Measurements from ENCODE around the gene KRT1.

Gene KRT1

GRCh38 chr12:52679875-52680274 is 332 bp downstream of the KRT1 start:
- no peak for DNase-seq (ENCODE audit: low read depth)
- no peak overlapping the region for H3K4me3 ChIP-seq (ENCODE audit: control insufficient read depth, low read depth, low read length)
- no peak for TF ChIP-seq CTCF (conservative IDR thresholded peaks at IDR 0.05; ENCODE audit: control insufficient read depth, insufficient read depth, low read depth, low read length)

GRCh38 chr12:52677671-52678070 is 2.5 kb downstream of the KRT1 start:
- no peak for TF ChIP-seq CTCF (conservative IDR thresholded peaks at IDR 0.05; ENCODE audit: control insufficient read depth, insufficient read depth, low read depth, low read length)
- H3K4me3 ChIP-seq (ENCODE audit: control insufficient read depth, low read depth, low read length), result no peak overlapping the region
- DNase-seq (ENCODE audit: low read depth), result no peak

GRCh38 chr12:52677126-52677525 is 3.1 kb downstream of the KRT1 start:
- no peak overlapping the region for H3K4me3 ChIP-seq (ENCODE audit: control insufficient read depth, low read depth, low read length)
- no peak for TF ChIP-seq CTCF (conservative IDR thresholded peaks at IDR 0.05; ENCODE audit: control insufficient read depth, insufficient read depth, low read depth, low read length)
- DNase-seq (ENCODE audit: low read depth), result no peak

- H3K4me3 ChIP-seq (ENCODE audit: control insufficient read depth, low read depth, low read length), result no peak overlapping the region
- no peak for TF ChIP-seq CTCF (conservative IDR thresholded peaks at IDR 0.05; ENCODE audit: control insufficient read depth, insufficient read depth, low read depth, low read length)
- no peak for DNase-seq (ENCODE audit: low read depth)
Observed at GRCh38 chr12:52676163-52676562, 4.0 kb downstream of the KRT1 start.

GRCh38 chr12:52675301-52675701 is 4.9 kb downstream of the KRT1 start:
- TF ChIP-seq CTCF (conservative IDR thresholded peaks at IDR 0.05; ENCODE audit: control insufficient read depth, insufficient read depth, low read depth, low read length), result no peak
- no peak overlapping the region for H3K4me3 ChIP-seq (ENCODE audit: control insufficient read depth, low read depth, low read length)
- DNase-seq (ENCODE audit: low read depth), result no peak

- no peak for TF ChIP-seq CTCF (conservative IDR thresholded peaks at IDR 0.05; ENCODE audit: control insufficient read depth, insufficient read depth, low read depth, low read length)
- no peak for DNase-seq (ENCODE audit: low read depth)
- H3K4me3 ChIP-seq (ENCODE audit: control insufficient read depth, low read depth, low read length), result no peak overlapping the region
Observed at GRCh38 chr12:52674433-52674775, 5.8 kb downstream of the KRT1 start.

- H3K4me3 ChIP-seq (ENCODE audit: control insufficient read depth, low read depth, low read length), result no peak overlapping the region
- DNase-seq (ENCODE audit: low read depth), result no peak
- no peak for TF ChIP-seq CTCF (conservative IDR thresholded peaks at IDR 0.05; ENCODE audit: control insufficient read depth, insufficient read depth, low read depth, low read length)
Observed at GRCh38 chr12:52673713-52674432, 6.3 kb downstream of the KRT1 start.
